K562 (cell line): Measurements from ENCODE around the gene TNFSF9. TPM values are rescaled to one million over a fixed set of nuclear protein-coding genes. Genes with fewer than 3 reads are reported as not detected.

Source experiments
- ATAC-seq: fragments of 200-7000 bp; cut with Tn5 transposase; 3 replicates; pipeline ENCODE4 v1.9.1; 2020; ENCODE audit warnings: moderate library complexity
- BruUV-seq: library from RNA; stranded (reverse); fragments of 400-500 nt; replicated peaks from 2 replicates; lab custom pipeline; 2021; lab: Mats Ljungman, UMichigan
- CTCF ChIA-PET: fragments of 300-600 bp; formaldehyde crosslinking; extraction: SDS; loops from one replicate; lab custom pipeline; 2021; ENCODE audit warnings: low intra/inter-chr PET ratio; lab: Yijun Ruan, JAX
- POLR2A ChIA-PET: fragments of 300-600, 350-650 bp; sonication (Branson Sonifier 250); formaldehyde crosslinking; extraction: SDS; loops from one replicate; lab custom pipeline; 2021; ENCODE audit warnings: antibody characterized with exemption, inconsistent platforms; lab: Yijun Ruan, JAX
- DNase-seq, 4 experiments: peaks; one replicate each; pipeline versions ENCODE4 v3.0.0 to v3.0.0-alpha.2; 2011 to 2018; ENCODE audit warnings: low spot score in 3 of 4, mixed read lengths in 3 of 4; ENCODE audit errors: extremely low read depth in 1 of 4
- FAIRE-seq: peaks from 2 replicates; lab custom pipeline; 2011; peaks lifted over from hg19 to GRCh38; lab: Jason Lieb, UNC
- H2AFZ ChIP-seq: 2 replicates; pipeline ENCODE4 v1.6.0; 2011; ENCODE audit warnings: low read depth, low read length, control low read depth, inconsistent platforms
- H3K27ac ChIP-seq: fragments of 200-600 bp; 3 replicates; pipeline ENCODE4 v1.8.0; 2011; ENCODE audit warnings: low read depth, mild to moderate bottlenecking, control low read depth, inconsistent platforms, low read length, moderate library complexity, mixed read lengths; ENCODE audit errors: extremely low read depth
- H3K27me3 ChIP-seq, 2 experiments: fragments of 300-600 bp in 1 of 2; 2 replicates in 1 of 2; 3 replicates in 1 of 2; pipeline versions ENCODE4 v1.6.0 to v1.8.0; 2011; ENCODE audit warnings: inconsistent platforms in 2 of 2, low read length in 2 of 2, mild to moderate bottlenecking in 1 of 2, mixed read lengths in 1 of 2, moderate library complexity in 1 of 2; ENCODE audit not compliant: control insufficient read depth in 2 of 2, insufficient read depth in 2 of 2
- H3K36me3 ChIP-seq: fragments of 300-600 bp; 3 replicates; pipeline ENCODE4 v1.8.0; 2011; ENCODE audit warnings: mild to moderate bottlenecking, low read length, inconsistent platforms; ENCODE audit not compliant: control insufficient read depth, insufficient read depth
- H3K4me1 ChIP-seq, 2 experiments: fragments of 200-600 bp in 1 of 2; replicated peaks in 1 of 2; 2 replicates in 1 of 2; 3 replicates in 1 of 2; pipeline versions ENCODE4 v1.5.1 to v1.8.0; 2011; ENCODE audit warnings: inconsistent platforms in 2 of 2, low read length in 2 of 2, mild to moderate bottlenecking in 1 of 2, mixed read lengths in 1 of 2, moderate library complexity in 1 of 2; ENCODE audit not compliant: control insufficient read depth in 2 of 2, insufficient read depth in 2 of 2
- H3K4me2 ChIP-seq: 2 replicates; pipeline ENCODE4 v1.6.1; 2011; ENCODE audit warnings: low read length, control low read depth, inconsistent platforms, mixed read lengths; ENCODE audit not compliant: insufficient read depth
- H3K4me3 ChIP-seq: fragments of 200-600 bp; sonication (generic), shearing (Covaris generic); 2 replicates; pipeline ENCODE4 v1.5.1; 2016; ENCODE audit warnings: control low read depth, inconsistent platforms
- H3K79me2 ChIP-seq: fragments of 200-600 bp; 3 replicates; pipeline ENCODE4 v1.8.0; 2011; ENCODE audit warnings: low read length, inconsistent platforms; ENCODE audit not compliant: control insufficient read depth, insufficient read depth
- H3K9ac ChIP-seq, 2 experiments: 2 replicates each; pipeline versions ENCODE4 v1.6.0 to v1.6.1; 2011; ENCODE audit warnings: low read depth in 2 of 2, low read length in 2 of 2, control low read depth in 1 of 2, inconsistent platforms in 1 of 2, mild to moderate bottlenecking in 1 of 2, mixed read lengths in 1 of 2; ENCODE audit not compliant: insufficient read depth in 1 of 2
- H3K9me1 ChIP-seq: one replicate; pipeline ENCODE4 v1.6.0; 2011; ENCODE audit warnings: inconsistent platforms, mild to moderate bottlenecking, low read length, moderate library complexity; ENCODE audit not compliant: control insufficient read depth, insufficient read depth
- H3K9me3 ChIP-seq: replicated peaks from 2 replicates; pipeline ENCODE4 v1.5.1; 2011; ENCODE audit warnings: low read depth, low read length, inconsistent platforms; ENCODE audit not compliant: control insufficient read depth, insufficient read depth
- H4K20me1 ChIP-seq: replicated peaks from 2 replicates; pipeline ENCODE4 v1.6.1; 2011; ENCODE audit warnings: low read length, inconsistent platforms, mixed read lengths; ENCODE audit not compliant: control insufficient read depth, insufficient read depth
- FOXA1 ChIP-seq: fragments of 450-650 bp; IDR thresholded peaks from 2 replicates; pipeline ENCODE4 v1.6.1; 2016; ENCODE audit warnings: mild to moderate bottlenecking, borderline replicate concordance
- MED1 ChIP-seq: sonication (generic); formaldehyde crosslinking; IDR thresholded peaks from 2 replicates; pipeline ENCODE4 v1.8.1; 2023; ENCODE audit warnings: missing genetic modification reagents, borderline replicate concordance
- RB1 ChIP-seq: fragments of 450-650 bp; IDR thresholded peaks from 2 replicates; pipeline ENCODE4 v1.6.1; 2017; ENCODE audit warnings: low read depth, mild to moderate bottlenecking
- SMARCC2 ChIP-seq: fragments of 450-650 bp; IDR thresholded peaks from 2 replicates; pipeline ENCODE4 v1.6.1; 2017; ENCODE audit warnings: antibody characterized with exemption, moderate library complexity, mild to moderate bottlenecking, low read depth
- WGBS: fragments of 100-300 bp; shearing (Covaris generic); methylation state at CpG from one replicate; pipeline ENCODE4 v1.1.6; 2016; ENCODE audit warnings: low coverage, mixed read lengths; ENCODE audit not compliant: insufficient coverage; ENCODE audit errors: missing lambda C conversion rate; 5-methylcytosine and 5-hydroxymethylcytosine counted together
- in situ Hi-C: fragments of 300-500 bp; cut with MboI; formaldehyde crosslinking; loops from 4 replicates; pipeline ENCODE4 v1.15.0; 2018; ENCODE audit warnings: inconsistent platforms, mixed read lengths
- intact Hi-C: fragments of 100-400 bp; cut with micrococcal nuclease; formaldehyde crosslinking; loops from 2 replicates; pipeline ENCODE4 v1.14.2; 2022
- polyA plus RNA-seq, 8 experiments: library from polyadenylated mRNA; depleted of rRNA in 4 of 8; stranded (reverse) in 5 of 8; unstranded in 3 of 8; fragments of >200 nt; fragmentation: Nextera tagmentation in 2 of 8; fragmentation: Illumina TruSeq in 1 of 8; extraction: Ambion mirVana in 2 of 8; extraction: Trizol in 1 of 8; gene quantifications; 2 replicates each; pipeline versions ENCODE4 v1.2.1 to v1.2.3, GENCODE V29; 2011 to 2014; ENCODE audit warnings: inconsistent platforms in 1 of 8, missing spikeins in 1 of 8
- total RNA-seq, 7 experiments: library from RNA; depleted of rRNA in 6 of 7; stranded (reverse); fragments of >200 nt in 6 of 7; fragmentation: Illumina TruSeq in 2 of 7; extraction: Trizol in 2 of 7; gene quantifications; 2 replicates each; pipeline versions ENCODE4 v1.2.1 to v1.2.3, GENCODE V29; 2011 to 2021; ENCODE audit warnings: low replicate concordance in 1 of 7
- TF ChIP-seq, protein P1 (sequence below): fragments of 200-800 bp; sonication (Bioruptor generic); IDR thresholded peaks from 2 replicates; pipeline ENCODE4 v1.6.1; 2016; ENCODE audit warnings: missing genetic modification characterization, missing compliant biosample characterization
- TF ChIP-seq, protein P2 (sequence below): IDR thresholded peaks from 2 replicates; pipeline ENCODE4 v1.6.1; 2011; ENCODE audit not compliant: insufficient read length; ENCODE audit errors: extremely low read depth

TNFSF9 gene
- total and polyA plus RNA-seq, 9 of the 15 experiments (the other 6 are each of a cell fraction or from before 2014, with no cell fraction given): 1.4 to 17.9 (median 6.5) TPM

DNA sequence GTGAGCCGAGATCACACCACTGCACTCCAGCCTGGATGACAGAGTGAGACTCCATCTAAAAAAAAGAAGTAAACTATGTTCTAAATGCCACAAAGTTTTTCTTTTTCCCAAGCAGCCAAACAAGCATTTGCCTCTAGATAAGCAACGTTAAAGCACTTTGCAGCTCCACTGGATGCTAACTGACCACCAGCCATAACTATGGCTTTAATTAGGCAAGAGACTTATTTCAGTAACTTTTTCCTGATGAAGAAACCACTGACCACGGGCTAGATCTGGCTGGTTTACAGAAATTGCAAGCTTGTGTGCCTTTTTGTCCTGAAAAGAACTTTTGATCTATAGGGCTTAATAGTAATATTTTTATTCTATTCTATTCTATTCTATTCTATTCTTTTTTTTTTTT is 38.0 kb downstream of the TNFSF9 start:
- no peak overlapping the region for H3K4me3 ChIP-seq
- CTCF ChIA-PET: no interaction called here
- intact Hi-C loops (no loop called here), in situ Hi-C loops (no loop called here)
- no peaks in the 10 kb centered on the region for H3K27me3 ChIP-seq
- no peak overlapping the region for H3K9ac ChIP-seq
- POLR2A ChIA-PET: interaction anchor here (1.1 to 1.9 kb wide), 2 partner anchors 17 to 19 kb away, joined by 4 read pairs; no protein-coding TSS in a partner anchor
- H3K9me1 ChIP-seq: no peaks in the 10 kb centered on the region
- FAIRE-seq: no peak
- no peaks in the 10 kb centered on the region for H4K20me1 ChIP-seq
- no peak overlapping the region for H3K27ac ChIP-seq
- H3K79me2 ChIP-seq: no peaks in the 10 kb centered on the region
- peaks cover 4 to 7% of the 10 kb centered on the region in 2 experiments; a peak in 3 of 5 replicates for H3K4me1 ChIP-seq
- BruUV-seq: no TSS peak
- no peak overlapping the region for H3K4me2 ChIP-seq
- H2AFZ ChIP-seq: no peak overlapping the region
- no peaks in the 10 kb centered on the region for H3K36me3 ChIP-seq
- DNase-seq: no peak
- TF ChIP-seq MED1 (no peak), RB1 (no peak), SMARCC2 (no peak), FOXA1 (no peak)
- TF ChIP-seq, protein P1, sequence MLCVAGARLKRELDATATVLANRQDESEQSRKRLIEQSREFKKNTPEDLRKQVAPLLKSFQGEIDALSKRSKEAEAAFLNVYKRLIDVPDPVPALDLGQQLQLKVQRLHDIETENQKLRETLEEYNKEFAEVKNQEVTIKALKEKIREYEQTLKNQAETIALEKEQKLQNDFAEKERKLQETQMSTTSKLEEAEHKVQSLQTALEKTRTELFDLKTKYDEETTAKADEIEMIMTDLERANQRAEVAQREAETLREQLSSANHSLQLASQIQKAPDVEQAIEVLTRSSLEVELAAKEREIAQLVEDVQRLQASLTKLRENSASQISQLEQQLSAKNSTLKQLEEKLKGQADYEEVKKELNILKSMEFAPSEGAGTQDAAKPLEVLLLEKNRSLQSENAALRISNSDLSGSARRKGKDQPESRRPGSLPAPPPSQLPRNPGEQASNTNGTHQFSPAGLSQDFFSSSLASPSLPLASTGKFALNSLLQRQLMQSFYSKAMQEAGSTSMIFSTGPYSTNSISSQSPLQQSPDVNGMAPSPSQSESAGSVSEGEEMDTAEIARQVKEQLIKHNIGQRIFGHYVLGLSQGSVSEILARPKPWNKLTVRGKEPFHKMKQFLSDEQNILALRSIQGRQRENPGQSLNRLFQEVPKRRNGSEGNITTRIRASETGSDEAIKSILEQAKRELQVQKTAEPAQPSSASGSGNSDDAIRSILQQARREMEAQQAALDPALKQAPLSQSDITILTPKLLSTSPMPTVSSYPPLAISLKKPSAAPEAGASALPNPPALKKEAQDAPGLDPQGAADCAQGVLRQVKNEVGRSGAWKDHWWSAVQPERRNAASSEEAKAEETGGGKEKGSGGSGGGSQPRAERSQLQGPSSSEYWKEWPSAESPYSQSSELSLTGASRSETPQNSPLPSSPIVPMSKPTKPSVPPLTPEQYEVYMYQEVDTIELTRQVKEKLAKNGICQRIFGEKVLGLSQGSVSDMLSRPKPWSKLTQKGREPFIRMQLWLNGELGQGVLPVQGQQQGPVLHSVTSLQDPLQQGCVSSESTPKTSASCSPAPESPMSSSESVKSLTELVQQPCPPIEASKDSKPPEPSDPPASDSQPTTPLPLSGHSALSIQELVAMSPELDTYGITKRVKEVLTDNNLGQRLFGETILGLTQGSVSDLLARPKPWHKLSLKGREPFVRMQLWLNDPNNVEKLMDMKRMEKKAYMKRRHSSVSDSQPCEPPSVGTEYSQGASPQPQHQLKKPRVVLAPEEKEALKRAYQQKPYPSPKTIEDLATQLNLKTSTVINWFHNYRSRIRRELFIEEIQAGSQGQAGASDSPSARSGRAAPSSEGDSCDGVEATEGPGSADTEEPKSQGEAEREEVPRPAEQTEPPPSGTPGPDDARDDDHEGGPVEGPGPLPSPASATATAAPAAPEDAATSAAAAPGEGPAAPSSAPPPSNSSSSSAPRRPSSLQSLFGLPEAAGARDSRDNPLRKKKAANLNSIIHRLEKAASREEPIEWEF: no peak
- TF ChIP-seq, protein P2, sequence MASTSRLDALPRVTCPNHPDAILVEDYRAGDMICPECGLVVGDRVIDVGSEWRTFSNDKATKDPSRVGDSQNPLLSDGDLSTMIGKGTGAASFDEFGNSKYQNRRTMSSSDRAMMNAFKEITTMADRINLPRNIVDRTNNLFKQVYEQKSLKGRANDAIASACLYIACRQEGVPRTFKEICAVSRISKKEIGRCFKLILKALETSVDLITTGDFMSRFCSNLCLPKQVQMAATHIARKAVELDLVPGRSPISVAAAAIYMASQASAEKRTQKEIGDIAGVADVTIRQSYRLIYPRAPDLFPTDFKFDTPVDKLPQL: no peak
- H3K9me3 ChIP-seq: peaks cover 18% of the 10 kb centered on the region
- ATAC-seq: no peak
- WGBS: 4% methylated on average over 3 of the region's 3 CpGs
